ENCODE measurements around the gene NGEF.

GRCh38 chr2:233051241-233052149, 38.4 kb upstream of the NGEF start:
- TF ChIP-seq, protein P1, sequence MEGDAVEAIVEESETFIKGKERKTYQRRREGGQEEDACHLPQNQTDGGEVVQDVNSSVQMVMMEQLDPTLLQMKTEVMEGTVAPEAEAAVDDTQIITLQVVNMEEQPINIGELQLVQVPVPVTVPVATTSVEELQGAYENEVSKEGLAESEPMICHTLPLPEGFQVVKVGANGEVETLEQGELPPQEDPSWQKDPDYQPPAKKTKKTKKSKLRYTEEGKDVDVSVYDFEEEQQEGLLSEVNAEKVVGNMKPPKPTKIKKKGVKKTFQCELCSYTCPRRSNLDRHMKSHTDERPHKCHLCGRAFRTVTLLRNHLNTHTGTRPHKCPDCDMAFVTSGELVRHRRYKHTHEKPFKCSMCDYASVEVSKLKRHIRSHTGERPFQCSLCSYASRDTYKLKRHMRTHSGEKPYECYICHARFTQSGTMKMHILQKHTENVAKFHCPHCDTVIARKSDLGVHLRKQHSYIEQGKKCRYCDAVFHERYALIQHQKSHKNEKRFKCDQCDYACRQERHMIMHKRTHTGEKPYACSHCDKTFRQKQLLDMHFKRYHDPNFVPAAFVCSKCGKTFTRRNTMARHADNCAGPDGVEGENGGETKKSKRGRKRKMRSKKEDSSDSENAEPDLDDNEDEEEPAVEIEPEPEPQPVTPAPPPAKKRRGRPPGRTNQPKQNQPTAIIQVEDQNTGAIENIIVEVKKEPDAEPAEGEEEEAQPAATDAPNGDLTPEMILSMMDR (IDR thresholded peaks at IDR 0.05; ENCODE audit: low read depth, low read length, missing input control): no peak
- no peak for TF ChIP-seq RAD21 (IDR thresholded peaks at IDR 0.05)
- no peak for TF ChIP-seq TAF1 (conservative IDR thresholded peaks at IDR 0.05)
- no peak for TF ChIP-seq SP1 (IDR thresholded peaks at IDR 0.05)
- no peak for TF ChIP-seq RXRA (IDR thresholded peaks at IDR 0.05)
- TF ChIP-seq EGR1 (IDR thresholded peaks at IDR 0.05; ENCODE audit: low read depth in 2 of 2): no peak
- no peak for TF ChIP-seq HNF4A (conservative IDR thresholded peaks at IDR 0.05)
- no peak for TF ChIP-seq HNF4G (IDR thresholded peaks at IDR 0.05)
- TF ChIP-seq JUND (IDR thresholded peaks at IDR 0.05): no peak
- TF ChIP-seq MAX (IDR thresholded peaks at IDR 0.05): no peak
